Measurements from ENCODE around the gene GJB5.
A peak's percentile ranks its signal among the peaks of the same experiment; 100 is the strongest.

Gene GJB5

GRCh38 chr1:34742667-34743270 lies 12.1 kb upstream of the GJB5 start:
- DNase-seq (ENCODE audit: low read depth, low spot score): peak; percentile 41
- H3K4me3 ChIP-seq (ENCODE audit: low read length): no peak overlapping the region

GRCh38 chr1:34743775-34744174 lies 11.1 kb upstream of the GJB5 start:
- DNase-seq (ENCODE audit: low read depth, low spot score): no peak
- H3K4me3 ChIP-seq (ENCODE audit: low read length): no peak overlapping the region

GRCh38 chr1:34744851-34745250 lies 10.0 kb upstream of the GJB5 start:
- no peak overlapping the region for H3K4me3 ChIP-seq (ENCODE audit: low read length)
- no peak for DNase-seq (ENCODE audit: low read depth, low spot score)

GRCh38 chr1:34745666-34746065 lies 9.2 kb upstream of the GJB5 start:
- no peak overlapping the region for H3K4me3 ChIP-seq (ENCODE audit: low read length)

GRCh38 chr1:34746101-34746500 lies 8.7 kb upstream of the GJB5 start:
- H3K4me3 ChIP-seq (ENCODE audit: low read length): no peak overlapping the region
- DNase-seq (ENCODE audit: low read depth, low spot score): no peak

More at GRCh38 chr1:34745666-34746065, 9.2 kb upstream of the GJB5 start:
- DNase-seq (ENCODE audit: low read depth, low spot score): no peak

- no peak overlapping the region for H3K4me3 ChIP-seq (ENCODE audit: low read length)
- no peak for DNase-seq (ENCODE audit: low read depth, low spot score)
Observed at GRCh38 chr1:34746785-34747637, 7.8 kb upstream of the GJB5 start.

GRCh38 chr1:34747638-34747941 lies 7.3 kb upstream of the GJB5 start:
- no peak for DNase-seq (ENCODE audit: low read depth, low spot score)
- H3K4me3 ChIP-seq (ENCODE audit: low read length): no peak overlapping the region

GRCh38 chr1:34749992-34750391 lies 4.9 kb upstream of the GJB5 start:
- DNase-seq (ENCODE audit: low read depth, low spot score): no peak
- no peak overlapping the region for H3K4me3 ChIP-seq (ENCODE audit: low read length)

GRCh38 chr1:34750610-34751009 lies 4.2 kb upstream of the GJB5 start:
- no peak overlapping the region for H3K4me3 ChIP-seq (ENCODE audit: low read length)
- no peak for DNase-seq (ENCODE audit: low read depth, low spot score)

- H3K4me3 ChIP-seq (ENCODE audit: low read length): no peak overlapping the region
- DNase-seq (ENCODE audit: low read depth, low spot score): no peak
Observed at GRCh38 chr1:34753163-34753562, 1.7 kb upstream of the GJB5 start.

- DNase-seq (ENCODE audit: low read depth, low spot score): no peak
- H3K4me3 ChIP-seq (ENCODE audit: low read length): no peak overlapping the region
Observed at GRCh38 chr1:34755961-34756360, 1.1 kb downstream of the GJB5 start.

GRCh38 chr1:34757386-34757785 lies 2.5 kb downstream of the GJB5 start:
- no peak overlapping the region for H3K4me3 ChIP-seq (ENCODE audit: low read length)
- no peak for DNase-seq (ENCODE audit: low read depth, low spot score)

GRCh38 chr1:34758751-34759150 lies 3.9 kb downstream of the GJB5 start:
- no peak for DNase-seq (ENCODE audit: low read depth, low spot score)
- no peak overlapping the region for H3K4me3 ChIP-seq (ENCODE audit: low read length)

- H3K4me3 ChIP-seq (ENCODE audit: low read length): no peak within 1 kb of the TSS
- DNase-seq (ENCODE audit: low read depth, low spot score): no peak
Observed at GRCh38 chr1:34759503-34760357, 4.9 kb downstream of the GJB5 start, which contains the start of gene GJB4. TSS of gene GJB4 (plus strand) at chr1:34759740. CDS start at chr1:34761255, 1,515 bp downstream.

GRCh38 chr1:34761176-34761761 lies 6.4 kb downstream of the GJB5 start:
- no peak for DNase-seq (ENCODE audit: low read depth, low spot score)
- no peak overlapping the region for H3K4me3 ChIP-seq (ENCODE audit: low read length)

- H3K4me3 ChIP-seq (ENCODE audit: low read length): no peak overlapping the region
- no peak for DNase-seq (ENCODE audit: low read depth, low spot score)
Observed at GRCh38 chr1:34761776-34762307, 7.0 kb downstream of the GJB5 start.

GRCh38 chr1:34762474-34763141 lies 7.8 kb downstream of the GJB5 start:
- no peak for DNase-seq (ENCODE audit: low read depth, low spot score)
- H3K4me3 ChIP-seq (ENCODE audit: low read length): no peak overlapping the region

GRCh38 chr1:34763142-34763781 lies 8.4 kb downstream of the GJB5 start:
- no peak for DNase-seq (ENCODE audit: low read depth, low spot score)
- H3K4me3 ChIP-seq (ENCODE audit: low read length): no peak overlapping the region

All from Jurkat, Clone E6-1 (cell line).